Measurements from ENCODE around the gene APOC3.

APOC3 gene

DNA sequence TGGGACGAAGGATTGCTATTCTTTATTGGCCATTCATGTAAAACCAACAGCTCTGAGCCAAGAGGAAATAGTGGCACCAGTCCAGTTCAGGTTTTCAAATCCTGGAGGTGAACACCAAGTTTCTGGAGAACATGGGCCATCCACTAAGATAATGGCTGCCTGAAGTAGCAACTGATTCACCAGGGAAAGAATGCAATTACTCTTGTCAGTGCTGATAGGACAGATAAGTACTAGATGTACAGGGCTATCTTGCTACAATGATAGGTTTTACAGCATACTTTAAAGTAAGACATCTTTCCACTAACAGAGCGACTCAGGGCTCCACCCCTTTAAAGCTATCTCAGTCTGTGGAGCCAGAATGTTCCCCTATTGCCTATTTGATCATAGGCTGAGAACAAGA is 44.5 kb downstream of the APOC3 start:
- DNase-seq (ENCODE audit: low read depth, low spot score) = no peak

- no peak for DNase-seq (ENCODE audit: low read depth, low spot score)
Measured at GRCh38 chr11:116875194-116875593, 45.5 kb downstream of the APOC3 start.

GRCh38 chr11:116876656-116877055 is 46.9 kb downstream of the APOC3 start:
- DNase-seq (ENCODE audit: low read depth, low spot score) = no peak

DNA sequence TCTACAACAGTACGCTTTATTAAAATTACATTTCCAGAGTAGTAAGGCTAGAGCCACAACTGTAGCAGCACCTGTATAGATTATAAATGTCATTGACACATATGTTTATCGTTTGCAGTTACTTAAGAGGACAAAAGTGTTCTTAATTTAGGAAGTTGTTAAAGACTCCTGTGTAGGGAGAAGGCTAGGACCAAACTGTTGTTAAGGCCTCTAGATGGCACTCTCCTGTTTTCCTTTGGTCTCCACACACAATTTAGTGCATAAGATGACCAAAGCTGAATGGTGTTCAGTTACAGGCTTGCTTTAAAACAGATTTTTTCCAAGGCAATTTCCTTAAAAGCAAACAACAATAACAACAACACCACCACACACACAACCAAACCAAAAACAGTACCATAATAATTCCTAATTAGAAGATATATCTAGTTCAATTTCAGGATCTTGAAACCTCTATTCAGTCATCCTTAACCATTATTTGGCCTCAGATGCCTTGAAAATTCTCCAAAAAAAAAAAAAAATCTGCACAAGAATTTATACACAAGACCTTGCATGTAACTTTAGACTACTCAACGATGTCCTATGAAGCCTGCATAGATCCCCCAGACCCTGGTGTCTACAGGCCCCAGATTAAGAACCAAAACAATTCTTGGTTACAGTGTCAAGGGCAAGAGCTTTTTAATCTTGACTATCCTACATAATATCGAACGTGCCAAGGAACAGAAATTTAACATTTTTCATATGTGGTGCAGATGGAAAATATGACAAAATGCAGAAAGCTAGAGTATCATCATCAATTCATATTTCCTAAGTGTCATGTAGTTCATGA is 50.3 kb downstream of the APOC3 start:
- peak; percentile 29 for DNase-seq (ENCODE audit: low read depth, low spot score)

- DNase-seq (ENCODE audit: low read depth, low spot score) = no peak
Measured at GRCh38 chr11:116881143-116881542, 51.4 kb downstream of the APOC3 start.

DNA sequence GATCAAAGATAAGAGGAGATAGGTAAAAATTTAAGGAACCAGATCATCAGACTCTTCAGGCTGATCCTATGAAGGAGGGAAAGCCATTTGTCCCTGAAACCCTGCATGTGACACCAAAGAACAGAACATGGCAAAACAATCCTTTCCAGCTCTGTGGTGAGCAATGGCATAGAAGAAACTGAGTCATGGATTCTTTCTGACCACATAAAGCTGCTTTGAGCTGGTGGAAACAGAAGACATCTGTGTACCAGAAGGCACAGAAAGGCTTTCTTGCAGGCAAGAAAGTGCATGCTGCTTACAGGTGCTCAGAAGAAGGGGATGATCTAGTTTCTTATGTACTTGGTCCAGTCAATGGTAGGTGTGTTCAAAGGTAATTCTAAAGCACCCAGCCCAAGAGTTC is 52.7 kb downstream of the APOC3 start:
- DNase-seq (ENCODE audit: low read depth, low spot score) = no peak

Measured in brain pericyte (primary cell).